NK-92 (cell line): ENCODE measurements around the gene STK31.
"Not testable (repeated sequence)": the region's sequence is repeated elsewhere in the genome, so short reads cannot be mapped to it uniquely, and the experiment has no call there.

Experiments
- DNase-seq: peaks from one replicate; lab custom pipeline; 2025; ENCODE audit not compliant: unreplicated experiment; lab: John Stamatoyannopoulos, UW

STK31 gene

GRCh38 chr7:23712368-23713284 lies 2.6 kb downstream of the STK31 start:
- no peak for DNase-seq

- DNase-seq = no peak
These were observed 3.5 kb downstream of the STK31 start for GRCh38 chr7:23713285-23714149.

- no peak for DNase-seq
These were observed 4.1 kb downstream of the STK31 start for GRCh38 chr7:23714150-23714464.

- no peak for DNase-seq
These were observed 4.6 kb downstream of the STK31 start for GRCh38 chr7:23714579-23714978.

- DNase-seq = no peak
These were observed 5.1 kb downstream of the STK31 start for GRCh38 chr7:23715099-23715498.

- DNase-seq = no peak
These were observed 7.8 kb downstream of the STK31 start for GRCh38 chr7:23717788-23718187.

GRCh38 chr7:23721456-23721855 lies 11.4 kb downstream of the STK31 start:
- no peak for DNase-seq

GRCh38 chr7:23722587-23723216 lies 12.7 kb downstream of the STK31 start:
- DNase-seq = not testable (repeated sequence)

GRCh38 chr7:23724113-23724512 lies 14.1 kb downstream of the STK31 start:
- not testable (repeated sequence) for DNase-seq

GRCh38 chr7:23742051-23742450 lies 32.0 kb downstream of the STK31 start:
- DNase-seq = no peak

- no peak for DNase-seq
These were observed 33.2 kb downstream of the STK31 start for GRCh38 chr7:23743226-23743625.

GRCh38 chr7:23746629-23747028 lies 36.6 kb downstream of the STK31 start:
- DNase-seq = no peak

GRCh38 chr7:23751852-23752251 lies 41.8 kb downstream of the STK31 start:
- DNase-seq = no peak

- DNase-seq = not testable (repeated sequence)
These were observed 48.8 kb downstream of the STK31 start for GRCh38 chr7:23758839-23759238.

GRCh38 chr7:23759671-23760391 lies 49.8 kb downstream of the STK31 start:
- no peak for DNase-seq

- no peak for DNase-seq
These were observed 55.9 kb downstream of the STK31 start for GRCh38 chr7:23765943-23766342.

GRCh38 chr7:23767514-23767913 lies 57.5 kb downstream of the STK31 start:
- DNase-seq = no peak

GRCh38 chr7:23768022-23768421 lies 58.0 kb downstream of the STK31 start:
- DNase-seq = no peak

GRCh38 chr7:23779185-23779800 lies 69.3 kb downstream of the STK31 start:
- not testable (repeated sequence) for DNase-seq

- DNase-seq = no peak
These were observed 73.1 kb downstream of the STK31 start for GRCh38 chr7:23783115-23783514.
